CD14-positive monocyte (primary cell): Measurements from ENCODE around the gene C1orf56. TPM values are rescaled to one million over a fixed set of nuclear protein-coding genes. Genes with fewer than 3 reads are reported as not detected.

Source experiments
- DNase-seq, 3 donors: peaks; one replicate each; pipeline ENCODE4 v3.0.0-alpha.2; 2011 to 2022
- H2AFZ ChIP-seq: 2 replicates; pipeline ENCODE4 v1.6.0; 2012; ENCODE audit warnings: mild to moderate bottlenecking, low read depth, low read length, inconsistent platforms; ENCODE audit not compliant: insufficient read depth, poor library complexity, severe bottlenecking
- H3K27ac ChIP-seq, 2 donors: 1 replicate in 1 of 2; 2 replicates in 1 of 2; pipeline ENCODE4 v1.5.1; 2012 to 2013; ENCODE audit warnings: low read length in 2 of 2, control low read depth in 1 of 2, inconsistent platforms in 1 of 2, low read depth in 1 of 2, mild to moderate bottlenecking in 1 of 2
- H3K27me3 ChIP-seq, 2 donors: one replicate each; pipeline versions ENCODE4 v1.6.0 to v1.6.1; 2011 to 2013; ENCODE audit warnings: low read length in 2 of 2; ENCODE audit not compliant: control insufficient read depth in 2 of 2, insufficient read depth in 2 of 2
- H3K36me3 ChIP-seq, 2 donors: replicated peaks in 1 of 2; 1 replicate in 1 of 2; 2 replicates in 1 of 2; pipeline versions ENCODE4 v1.5.1 to v1.6.1; 2012 to 2013; ENCODE audit warnings: low read length in 2 of 2, control low read depth in 1 of 2, inconsistent platforms in 1 of 2, mild to moderate bottlenecking in 1 of 2; ENCODE audit not compliant: insufficient read depth in 2 of 2, control insufficient read depth in 1 of 2
- H3K4me1 ChIP-seq, 2 donors: 1 replicate in 1 of 2; 2 replicates in 1 of 2; pipeline versions ENCODE4 v1.5.1 to v1.6.1; 2012 to 2013; ENCODE audit warnings: low read length in 2 of 2, control low read depth in 1 of 2, inconsistent platforms in 1 of 2, mild to moderate bottlenecking in 1 of 2, moderate library complexity in 1 of 2; ENCODE audit not compliant: insufficient read depth in 2 of 2, control insufficient read depth in 1 of 2
- H3K4me2 ChIP-seq: replicated peaks from 2 replicates; pipeline ENCODE3; 2012; ENCODE audit warnings: low read length, moderate library complexity, mild to moderate bottlenecking; ENCODE audit not compliant: poor library complexity, severe bottlenecking; ENCODE audit errors: extremely low read depth
- H3K4me3 ChIP-seq, 3 experiments: fragments of 200-600 bp in 1 of 3; sonication (generic) in 1 of 3; replicated peaks in 1 of 3; 1 replicate in 2 of 3; 2 replicates in 1 of 3; pipeline ENCODE4 v1.5.1; 2011 to 2013; ENCODE audit warnings: low read length in 3 of 3, mild to moderate bottlenecking in 3 of 3, control low read depth in 2 of 3, low read depth in 2 of 3, inconsistent platforms in 1 of 3, moderate library complexity in 1 of 3
- H3K79me2 ChIP-seq: 2 replicates; pipeline ENCODE4 v1.6.0; 2012; ENCODE audit warnings: mild to moderate bottlenecking, control low read depth, inconsistent platforms, low read length, moderate library complexity; ENCODE audit not compliant: insufficient read depth
- H3K9ac ChIP-seq: 2 replicates; pipeline ENCODE4 v1.6.0; 2017; ENCODE audit warnings: low read length, mild to moderate bottlenecking; ENCODE audit not compliant: insufficient read depth, poor library complexity, severe bottlenecking
- H3K9me3 ChIP-seq, 2 donors: replicated peaks in 1 of 2; 1 replicate in 1 of 2; 2 replicates in 1 of 2; pipeline versions ENCODE4 v1.5.1 to v1.6.1; 2012 to 2013; ENCODE audit warnings: low read length in 2 of 2, control low read depth in 1 of 2; ENCODE audit not compliant: control insufficient read depth in 1 of 2, insufficient read depth in 1 of 2
- H4K20me1 ChIP-seq: 2 replicates; pipeline ENCODE4 v1.6.0; 2012; ENCODE audit warnings: mild to moderate bottlenecking, low read length, control low read depth, moderate library complexity; ENCODE audit not compliant: insufficient read depth
- H3K27ac Mint-ChIP-seq, 7 donors: one replicate each; pipeline ENCODE4 v1.8.0; 2020; ENCODE audit warnings: mild to moderate bottlenecking in 7 of 7, mixed read lengths in 7 of 7, moderate library complexity in 6 of 7, inconsistent platforms in 2 of 7
- H3K27me3 Mint-ChIP-seq, 3 donors: one replicate each; pipeline ENCODE4 v1.8.0; 2021 to 2022; ENCODE audit warnings: low read depth in 3 of 3, mild to moderate bottlenecking in 3 of 3, mixed read lengths in 3 of 3, moderate library complexity in 3 of 3, inconsistent platforms in 1 of 3
- H3K36me3 Mint-ChIP-seq, 2 donors: one replicate each; pipeline ENCODE4 v1.8.0; 2020; ENCODE audit warnings: mixed read lengths in 2 of 2, inconsistent platforms in 1 of 2, mild to moderate bottlenecking in 1 of 2
- H3K4me1 Mint-ChIP-seq: one replicate; pipeline ENCODE4 v1.8.0; 2020; ENCODE audit warnings: mild to moderate bottlenecking, mixed read lengths
- H3K4me3 Mint-ChIP-seq, 2 donors: one replicate each; pipeline ENCODE4 v1.8.0; 2020; ENCODE audit warnings: mild to moderate bottlenecking in 2 of 2, mixed read lengths in 2 of 2, moderate library complexity in 1 of 2
- H3K9me3 Mint-ChIP-seq, 7 donors: one replicate each; pipeline ENCODE4 v1.8.0; 2020 to 2022; ENCODE audit warnings: mixed read lengths in 7 of 7, mild to moderate bottlenecking in 6 of 7, moderate library complexity in 6 of 7, inconsistent platforms in 2 of 7
- WGBS: methylation state at CpG from one replicate; pipeline ENCODE4 v1.1.5; 2013; ENCODE audit warnings: missing lambda C conversion rate; ENCODE audit not compliant: insufficient coverage; 5-methylcytosine and 5-hydroxymethylcytosine counted together
- intact Hi-C, 2 donors: fragments of 100-400 bp; cut with micrococcal nuclease; formaldehyde crosslinking; loops; one replicate each; pipeline versions ENCODE4 v1.15.0 to v1.15.1; 2023
- polyA plus RNA-seq, 3 donors: library from polyadenylated mRNA; depleted of rRNA in 1 of 3; unstranded in 2 of 3; stranded (reverse) in 1 of 3; fragments of 300-500 nt in 2 of 3; fragments of >200 nt in 1 of 3; fragmentation: Illumina TruSeq in 2 of 3; gene quantifications; 1 replicate in 2 of 3; 2 replicates in 1 of 3; pipeline ENCODE4 v1.2.3, GENCODE V29; 2012 to 2021
- TF ChIP-seq, protein P1 (sequence below): fragments of 200-600 bp; IDR thresholded peaks from one replicate; pipeline ENCODE4 v1.8.0; 2022; ENCODE audit warnings: antibody characterized with exemption, mild to moderate bottlenecking

C1orf56 gene
- polyA plus RNA-seq, 3 donors: 0.60 to 1.5 (median 0.62) TPM

DNA sequence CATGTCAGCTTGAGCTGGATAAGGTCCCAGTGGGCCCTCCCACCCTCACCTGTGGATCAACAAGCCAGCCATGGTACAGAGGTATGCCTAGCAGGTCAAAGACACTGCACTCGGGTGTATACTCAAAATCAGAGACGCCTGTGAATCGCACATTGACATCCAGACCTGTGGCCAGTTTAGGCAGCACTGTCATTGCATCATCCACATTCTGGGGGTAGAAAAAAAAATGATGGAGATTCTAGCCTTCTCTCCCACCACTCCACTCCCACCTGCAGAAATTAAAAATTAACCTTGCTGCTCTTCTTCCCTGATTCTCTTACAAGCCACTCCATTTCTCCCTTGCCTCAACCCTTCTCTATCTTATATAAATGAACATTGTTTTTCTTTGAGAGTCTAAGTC lies 47.1 kb upstream of the C1orf56 start:
- H3K4me1 Mint-ChIP-seq: peaks cover 70% of the 10 kb centered on the region
- peaks cover 67% of the 10 kb centered on the region in 2 donors for H3K4me1 ChIP-seq
- H3K4me3 ChIP-seq: no peak overlapping the region
- H3K4me2 ChIP-seq: no peak overlapping the region
- intact Hi-C loops: loop anchor here in 1 of 2 donors (10.0 kb wide), 1 partner anchor 164 kb away; the partner anchor contains the start of genes LYSMD1 and SCNM1
- H2AFZ ChIP-seq: no peak overlapping the region
- H3K9ac ChIP-seq: no peak overlapping the region
- H3K27ac ChIP-seq: peak overlapping the region in 1 of 2 donors; percentile 78
- TF ChIP-seq, protein P1, sequence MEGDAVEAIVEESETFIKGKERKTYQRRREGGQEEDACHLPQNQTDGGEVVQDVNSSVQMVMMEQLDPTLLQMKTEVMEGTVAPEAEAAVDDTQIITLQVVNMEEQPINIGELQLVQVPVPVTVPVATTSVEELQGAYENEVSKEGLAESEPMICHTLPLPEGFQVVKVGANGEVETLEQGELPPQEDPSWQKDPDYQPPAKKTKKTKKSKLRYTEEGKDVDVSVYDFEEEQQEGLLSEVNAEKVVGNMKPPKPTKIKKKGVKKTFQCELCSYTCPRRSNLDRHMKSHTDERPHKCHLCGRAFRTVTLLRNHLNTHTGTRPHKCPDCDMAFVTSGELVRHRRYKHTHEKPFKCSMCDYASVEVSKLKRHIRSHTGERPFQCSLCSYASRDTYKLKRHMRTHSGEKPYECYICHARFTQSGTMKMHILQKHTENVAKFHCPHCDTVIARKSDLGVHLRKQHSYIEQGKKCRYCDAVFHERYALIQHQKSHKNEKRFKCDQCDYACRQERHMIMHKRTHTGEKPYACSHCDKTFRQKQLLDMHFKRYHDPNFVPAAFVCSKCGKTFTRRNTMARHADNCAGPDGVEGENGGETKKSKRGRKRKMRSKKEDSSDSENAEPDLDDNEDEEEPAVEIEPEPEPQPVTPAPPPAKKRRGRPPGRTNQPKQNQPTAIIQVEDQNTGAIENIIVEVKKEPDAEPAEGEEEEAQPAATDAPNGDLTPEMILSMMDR: no peak
- peaks cover 48% of the 10 kb centered on the region for H3K79me2 ChIP-seq
- H3K27me3 ChIP-seq: no peaks in the 10 kb centered on the region
- 80% methylated on average over 1 of the region's 3 CpGs for WGBS
- peaks cover 47 to 60% of the 10 kb centered on the region in 2 donors for H3K36me3 Mint-ChIP-seq
- peaks cover 0 to 3% (median 0%) of the 10 kb centered on the region in 7 donors for H3K9me3 Mint-ChIP-seq
- no peak for DNase-seq
- peaks cover 0 to 3% (median 2%) of the 10 kb centered on the region in 3 donors for H3K27me3 Mint-ChIP-seq
- peaks cover 19% of the 10 kb centered on the region for H4K20me1 ChIP-seq
- H3K27ac Mint-ChIP-seq: peak overlapping the region in 6 of 7 donors; percentile 65 to 94 (median 90)
- H3K36me3 ChIP-seq: peaks cover 23 to 43% of the 10 kb centered on the region in 2 donors
- no peaks in the 10 kb centered on the region for H3K9me3 ChIP-seq
- H3K4me3 Mint-ChIP-seq: no peak overlapping the region

DNA sequence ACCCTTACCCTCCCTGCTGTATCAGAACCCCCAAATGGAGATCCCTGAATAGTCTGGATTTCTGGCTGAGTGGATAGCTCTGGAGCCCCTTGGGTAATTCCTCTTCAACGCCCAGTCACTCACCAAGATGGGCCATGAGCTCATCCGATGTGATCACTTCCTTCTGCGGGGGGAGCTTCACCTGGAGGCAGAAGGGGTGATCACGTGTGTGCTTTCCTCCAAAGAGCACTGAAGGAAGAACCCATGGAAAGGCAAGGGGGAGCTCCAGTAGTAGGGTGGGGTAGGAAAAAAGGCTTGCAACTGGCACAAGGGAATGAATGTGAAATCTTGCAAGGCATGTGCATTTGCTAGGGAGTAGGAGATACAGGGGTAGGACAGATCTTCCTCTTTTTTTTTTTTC lies 45.9 kb upstream of the C1orf56 start:
- Histone ChIP-seq H2AFZ (no peak overlapping the region), H3K9me3 (no peaks in the 10 kb centered on the region), H3K4me3 (peak overlapping the region in 1 of 3 experiments; percentile 56), H3K27me3 (no peaks in the 10 kb centered on the region), H3K27ac (peak overlapping the region; percentile 49 to 78), H4K20me1 (peaks cover 15% of the 10 kb centered on the region), H3K4me2 (peak overlapping the region; percentile 62), H3K9ac (no peak overlapping the region), H3K4me1 (peaks cover 75 to 77% of the 10 kb centered on the region in 2 donors), H3K79me2 (peaks cover 60% of the 10 kb centered on the region), H3K36me3 (peaks cover 20 to 38% of the 10 kb centered on the region in 2 donors)
- 13% methylated on average over 3 of the region's 4 CpGs for WGBS
- peak overlapping the region; percentile 88 to 94 (median 91) for H3K27ac Mint-ChIP-seq
- intact Hi-C loops: loop anchor here in 1 of 2 donors (10.0 kb wide), 1 partner anchor 163 kb away; the partner anchor contains the start of genes LYSMD1 and SCNM1
- peak overlapping the region; percentile 26 to 64 for H3K4me3 Mint-ChIP-seq
- H3K9me3 Mint-ChIP-seq: peaks cover 0 to 3% (median 0%) of the 10 kb centered on the region in 7 donors
- TF ChIP-seq, protein P1: no peak
- peak; percentile 41 to 82 (median 58) for DNase-seq
- H3K27me3 Mint-ChIP-seq: peaks cover 0 to 3% (median 2%) of the 10 kb centered on the region in 3 donors
- H3K36me3 Mint-ChIP-seq: peaks cover 40 to 51% of the 10 kb centered on the region in 2 donors
- H3K4me1 Mint-ChIP-seq: peaks cover 74% of the 10 kb centered on the region
